HG03280 (cell line): ENCODE results near the gene MFAP4.

ENCODE experiments used
- ATAC-seq: cut with Tn5 transposase; IDR thresholded peaks from one replicate; pipeline ENCODE4 v1.9.1; 2021; ENCODE audit warnings: mild to moderate bottlenecking, moderate library complexity; ENCODE audit not compliant: unreplicated experiment

Gene MFAP4

GRCh38 chr17:19387921-19388521 lies 1.0 kb upstream of the MFAP4 start:
- no peak for ATAC-seq

GRCh38 chr17:19386051-19386929 lies 700 bp downstream of the MFAP4 start:
- no peak for ATAC-seq

- ATAC-seq: no peak
These were observed 1.4 kb downstream of the MFAP4 start for GRCh38 chr17:19385521-19385983.

- ATAC-seq: no peak
These were observed 2.1 kb downstream of the MFAP4 start for GRCh38 chr17:19384723-19385391.

GRCh38 chr17:19383681-19384470 lies 3.1 kb downstream of the MFAP4 start:
- no peak for ATAC-seq

GRCh38 chr17:19382531-19383444 lies 4.2 kb downstream of the MFAP4 start:
- ATAC-seq: no peak

- ATAC-seq: no peak
These were observed 5.1 kb downstream of the MFAP4 start for GRCh38 chr17:19381741-19382444.

- no peak for ATAC-seq
These were observed 5.6 kb downstream of the MFAP4 start for GRCh38 chr17:19381361-19381740.

- ATAC-seq: no peak
These were observed 6.3 kb downstream of the MFAP4 start for GRCh38 chr17:19380481-19381301.

GRCh38 chr17:19379361-19380065 lies 7.5 kb downstream of the MFAP4 start:
- ATAC-seq: no peak

GRCh38 chr17:19378416-19379360 lies 8.3 kb downstream of the MFAP4 start, which contains the start of gene MAPK7:
MAPK7 (plus strand) TSS chr17:19378498; CDS start chr17:19378901, 403 bp downstream.
- no peak for ATAC-seq

GRCh38 chr17:19377602-19378415 lies 9.2 kb downstream of the MFAP4 start:
- peak; percentile 94 for ATAC-seq

GRCh38 chr17:19376811-19377210 lies 10.2 kb downstream of the MFAP4 start:
- ATAC-seq: no peak

- no peak for ATAC-seq
These were observed 11.3 kb downstream of the MFAP4 start for GRCh38 chr17:19375732-19376131.

GRCh38 chr17:19374136-19374535 lies 12.9 kb downstream of the MFAP4 start:
- ATAC-seq: no peak
